GM12891 (cell line): ENCODE data around the gene HEBP1.

Experiments used
- POLR2A ChIP-seq: IDR thresholded peaks from 2 replicates; pipeline ENCODE4 v1.6.1; 2011; ENCODE audit warnings: low read depth, low read length, control low read depth
- TAF1 ChIP-seq: IDR thresholded peaks from 2 replicates; pipeline ENCODE4 v1.6.1; 2011; ENCODE audit warnings: low read depth, low read length, control low read depth

- TF ChIP-seq POLR2A (no peak), TAF1 (no peak)
Observed at GRCh38 chr12:12984149-12984548, 15.9 kb downstream of the HEBP1 start.
